HUDEP-2 (cell line): Measurements from ENCODE around the gene LRRC71.

Experiments
- DNase-seq, 76 experiments: peaks; one replicate each; lab custom pipeline; 2025; ENCODE audit not compliant: unreplicated experiment in 76 of 76; lab: John Stamatoyannopoulos, UW

LRRC71 gene

GRCh38 chr1:156980551-156980950 lies 60.1 kb downstream of the LRRC71 start:
- DNase-seq = no peak
